Progenitor cell of endocrine pancreas (in vitro differentiated cells): ENCODE measurements around the gene FBXW8. TPM values are rescaled to one million over a fixed set of nuclear protein-coding genes. Genes with fewer than 3 reads are reported as not detected.

Experiments
- DNase-seq: peaks from one replicate; pipeline ENCODE4 v3.0.0; 2021; ENCODE audit warnings: low spot score; ENCODE audit not compliant: unreplicated experiment
- H3K27ac Mint-ChIP-seq: 2 replicates; pipeline ENCODE4 v1.8.0; 2021; ENCODE audit warnings: mild to moderate bottlenecking, moderate library complexity, mixed read lengths
- H3K27me3 Mint-ChIP-seq: 2 replicates; pipeline ENCODE4 v1.8.0; 2021; ENCODE audit warnings: mixed read lengths
- H3K36me3 Mint-ChIP-seq: 2 replicates; pipeline ENCODE4 v1.8.0; 2022; ENCODE audit warnings: mixed read lengths; ENCODE audit not compliant: insufficient read depth
- H3K4me1 Mint-ChIP-seq: 2 replicates; pipeline ENCODE4 v1.8.0; 2021; ENCODE audit warnings: low read depth, mixed read lengths
- H3K4me3 Mint-ChIP-seq: 2 replicates; pipeline ENCODE4 v1.8.0; 2021; ENCODE audit warnings: low read depth, mild to moderate bottlenecking, moderate library complexity, mixed read lengths
- H3K9me3 Mint-ChIP-seq: 2 replicates; pipeline ENCODE4 v1.8.0; 2021; ENCODE audit warnings: low read depth, mixed read lengths
- total RNA-seq: library from RNA; stranded (reverse); gene quantifications from 2 replicates; pipeline ENCODE4 v1.2.1, GENCODE V29; 2021
- TF ChIP-seq, protein P1 (sequence below): fragments of 200-600 bp; sonication (generic); IDR thresholded peaks from one replicate; pipeline ENCODE4 v1.5.0; 2021; ENCODE audit warnings: antibody characterized with exemption, mild to moderate bottlenecking; ENCODE audit not compliant: unreplicated experiment

Gene FBXW8
- total RNA-seq, 1 donor from 2014 or later: 32.6 TPM

- Mint-ChIP-seq H3K36me3 (no peaks in the 10 kb centered on the region), H3K27ac (no peak overlapping the region)
Observed at GRCh38 chr12:117064049-117064448, 153.3 kb downstream of the FBXW8 start.

DNA sequence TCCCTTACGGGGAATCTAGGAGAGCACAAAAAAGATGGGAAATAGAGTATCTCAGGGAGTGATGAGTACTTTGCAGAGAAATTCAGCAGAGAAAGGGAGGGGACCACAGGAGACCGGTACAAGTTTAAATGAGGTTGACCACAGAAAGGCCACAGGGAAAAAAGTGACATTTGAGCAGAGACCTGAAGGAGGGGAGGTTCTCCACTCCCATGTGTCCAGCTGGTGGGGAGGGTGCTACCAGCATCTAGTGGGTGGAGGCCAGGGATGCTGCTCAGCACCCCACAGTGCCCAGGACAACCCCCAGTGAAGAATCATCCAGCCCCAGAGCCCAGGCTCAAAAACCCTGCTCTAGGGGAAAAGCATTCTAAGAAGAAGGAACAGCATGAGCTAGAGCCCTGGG, 153.8 kb downstream of the FBXW8 start:
- Mint-ChIP-seq H3K4me3 (no peak overlapping the region), H3K27ac (no peak overlapping the region), H3K36me3 (no peaks in the 10 kb centered on the region), H3K27me3 (peaks cover 18% of the 10 kb centered on the region), H3K4me1 (peaks cover 22% of the 10 kb centered on the region), H3K9me3 (no peaks in the 10 kb centered on the region)
- TF ChIP-seq, protein P1, sequence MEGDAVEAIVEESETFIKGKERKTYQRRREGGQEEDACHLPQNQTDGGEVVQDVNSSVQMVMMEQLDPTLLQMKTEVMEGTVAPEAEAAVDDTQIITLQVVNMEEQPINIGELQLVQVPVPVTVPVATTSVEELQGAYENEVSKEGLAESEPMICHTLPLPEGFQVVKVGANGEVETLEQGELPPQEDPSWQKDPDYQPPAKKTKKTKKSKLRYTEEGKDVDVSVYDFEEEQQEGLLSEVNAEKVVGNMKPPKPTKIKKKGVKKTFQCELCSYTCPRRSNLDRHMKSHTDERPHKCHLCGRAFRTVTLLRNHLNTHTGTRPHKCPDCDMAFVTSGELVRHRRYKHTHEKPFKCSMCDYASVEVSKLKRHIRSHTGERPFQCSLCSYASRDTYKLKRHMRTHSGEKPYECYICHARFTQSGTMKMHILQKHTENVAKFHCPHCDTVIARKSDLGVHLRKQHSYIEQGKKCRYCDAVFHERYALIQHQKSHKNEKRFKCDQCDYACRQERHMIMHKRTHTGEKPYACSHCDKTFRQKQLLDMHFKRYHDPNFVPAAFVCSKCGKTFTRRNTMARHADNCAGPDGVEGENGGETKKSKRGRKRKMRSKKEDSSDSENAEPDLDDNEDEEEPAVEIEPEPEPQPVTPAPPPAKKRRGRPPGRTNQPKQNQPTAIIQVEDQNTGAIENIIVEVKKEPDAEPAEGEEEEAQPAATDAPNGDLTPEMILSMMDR: no peak
- DNase-seq: no peak

More at GRCh38 chr12:117064049-117064448, 153.3 kb downstream of the FBXW8 start:
- no peak for DNase-seq
- TF ChIP-seq, protein P1: no peak
- Mint-ChIP-seq H3K4me3 (no peak overlapping the region), H3K27me3 (peaks cover 18% of the 10 kb centered on the region), H3K4me1 (peaks cover 22% of the 10 kb centered on the region), H3K9me3 (no peaks in the 10 kb centered on the region)

DNA sequence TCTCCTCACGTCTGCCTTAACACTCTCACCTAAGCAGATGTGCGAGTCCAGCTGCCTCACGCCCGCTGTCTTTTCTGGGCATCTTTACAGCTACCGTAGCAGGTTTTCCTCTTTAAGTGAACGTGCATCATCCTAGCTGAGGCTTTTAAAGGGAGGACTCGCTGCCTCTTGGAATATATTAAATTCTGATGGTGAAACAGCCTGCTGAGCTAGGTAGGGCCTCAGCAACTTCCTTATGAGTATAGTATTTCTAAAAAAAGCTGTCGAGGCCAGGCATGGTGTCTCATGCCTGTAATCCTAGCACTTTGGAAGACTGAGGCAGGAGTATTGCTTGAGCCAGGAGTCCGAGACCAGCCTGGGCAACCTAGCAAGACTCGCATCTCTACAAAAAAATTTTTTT, 156.3 kb downstream of the FBXW8 start:
- Mint-ChIP-seq H3K4me3 (no peak overlapping the region), H3K4me1 (peaks cover 11% of the 10 kb centered on the region), H3K36me3 (no peaks in the 10 kb centered on the region), H3K9me3 (no peaks in the 10 kb centered on the region), H3K27me3 (peaks cover 10% of the 10 kb centered on the region), H3K27ac (no peak overlapping the region)
- TF ChIP-seq, protein P1: no peak
- no peak for DNase-seq

GRCh38 chr12:117067638-117068037, 156.9 kb downstream of the FBXW8 start:
- H3K36me3 Mint-ChIP-seq: no peaks in the 10 kb centered on the region
- TF ChIP-seq, protein P1: no peak
- H3K4me1 Mint-ChIP-seq: peaks cover 10% of the 10 kb centered on the region
- H3K4me3 Mint-ChIP-seq: no peak overlapping the region
- no peak overlapping the region for H3K27ac Mint-ChIP-seq
- H3K27me3 Mint-ChIP-seq: peaks cover 10% of the 10 kb centered on the region
- no peak for DNase-seq
- H3K9me3 Mint-ChIP-seq: no peaks in the 10 kb centered on the region

- Mint-ChIP-seq H3K27ac (no peak overlapping the region), H3K4me1 (peaks cover 2% of the 10 kb centered on the region), H3K9me3 (no peaks in the 10 kb centered on the region), H3K36me3 (no peaks in the 10 kb centered on the region), H3K27me3 (peaks cover 8% of the 10 kb centered on the region), H3K4me3 (no peak overlapping the region)
- TF ChIP-seq, protein P1: no peak
- DNase-seq: no peak
Observed at GRCh38 chr12:117068492-117068891, 157.7 kb downstream of the FBXW8 start.
